Spleen (tissue), 11 donors: ENCODE measurements around the gene ALG8. TPM values are rescaled to one million over a fixed set of nuclear protein-coding genes. Genes with fewer than 3 reads are reported as not detected.

Source experiments
- DNase-seq: peaks from one replicate; pipeline ENCODE4 v3.0.0-alpha.2; 2020
- H3K27ac ChIP-seq, 8 donors: fragments of 200-600 bp; sonication (generic) in 7 of 8; 1 replicate in 4 of 8; 2 replicates in 4 of 8; pipeline versions ENCODE4 v1.5.0 to v1.8.0; 2016 to 2021; ENCODE audit warnings: inconsistent platforms in 4 of 8, mild to moderate bottlenecking in 4 of 8, moderate library complexity in 1 of 8
- H3K27me3 ChIP-seq, 7 donors: fragments of 200-600 bp; sonication (generic) in 6 of 7; replicated peaks in 1 of 7; 1 replicate in 4 of 7; 2 replicates in 3 of 7; pipeline versions ENCODE4 v1.5.0 to v1.8.0; 2016 to 2021; ENCODE audit warnings: inconsistent platforms in 3 of 7, mild to moderate bottlenecking in 1 of 7
- H3K36me3 ChIP-seq, 6 donors: fragments of 200-600 bp; sonication (generic) in 5 of 6; 1 replicate in 4 of 6; 2 replicates in 2 of 6; pipeline versions ENCODE4 v1.5.0 to v1.8.0; 2016 to 2021; ENCODE audit warnings: inconsistent platforms in 2 of 6
- H3K4me1 ChIP-seq, 6 donors: fragments of 200-600 bp; sonication (generic) in 5 of 6; 1 replicate in 3 of 6; 2 replicates in 3 of 6; pipeline versions ENCODE4 v1.5.0 to v1.8.0; 2016 to 2021; ENCODE audit warnings: inconsistent platforms in 3 of 6
- H3K4me3 ChIP-seq, 8 donors: fragments of 200-600 bp; sonication (generic) in 7 of 8; 1 replicate in 4 of 8; 2 replicates in 4 of 8; pipeline versions ENCODE4 v1.5.0 to v1.8.0; 2016 to 2021; ENCODE audit warnings: inconsistent platforms in 4 of 8, mild to moderate bottlenecking in 4 of 8, moderate library complexity in 2 of 8
- H3K9me3 ChIP-seq, 8 donors: fragments of 200-600 bp; sonication (generic) in 7 of 8; 1 replicate in 4 of 8; 2 replicates in 4 of 8; pipeline versions ENCODE4 v1.5.0 to v1.8.0; 2016 to 2021; ENCODE audit warnings: inconsistent platforms in 4 of 8
- CTCF ChIP-seq, 11 experiments: fragments of 200-600 bp in 7 of 11; fragments of 450-650 bp in 4 of 11; sonication (generic) in 4 of 11; IDR thresholded peaks in 8 of 11; conservative IDR thresholded peaks in 3 of 11; 1 replicate in 7 of 11; 2 replicates in 4 of 11; pipeline versions ENCODE4 v1.4.0 to v1.8.0; 2016 to 2021; ENCODE audit warnings: antibody characterized with exemption in 11 of 11, inconsistent platforms in 4 of 11, mild to moderate bottlenecking in 1 of 11
- POLR2A ChIP-seq, 3 donors: fragments of 450-650 bp; IDR thresholded peaks; one replicate each; pipeline ENCODE4 v1.5.1; 2017; ENCODE audit warnings: antibody characterized with exemption in 3 of 3, mild to moderate bottlenecking in 1 of 3
- POLR2AphosphoS5 ChIP-seq, 3 donors: sonication (generic); formaldehyde crosslinking; IDR thresholded peaks; one replicate each; pipeline ENCODE4 v1.5.1; 2017; ENCODE audit warnings: antibody characterized with exemption in 3 of 3
- WGBS, 5 donors: extraction: QIAGEN DNeasy Blood & Tissue Kit in 3 of 5; methylation state at CpG; one replicate each; pipeline versions ENCODE4 v1.1.5 to v1.1.7; 2013 to 2018; 5-methylcytosine and 5-hydroxymethylcytosine counted together
- intact Hi-C: fragments of 100-400 bp; cut with DNase I; formaldehyde crosslinking; loops from one replicate; pipeline ENCODE4 v1.15.0; 2023; ENCODE audit warnings: low total_unique reads
- polyA plus RNA-seq, 3 donors: library from polyadenylated mRNA; stranded (reverse); fragments of 200-250 nt; gene quantifications; one replicate each; pipeline ENCODE4 v1.2.1, GENCODE V29; 2013
- total RNA-seq, 7 donors: library from RNA; depleted of rRNA in 3 of 7; stranded (reverse); fragments of >200 nt in 3 of 7; fragmentation: NEBNext Ultra II Directional in 4 of 7; extraction: Animal tissue kit (Norgen Biotek cat#: 25700) in 4 of 7; gene quantifications; one replicate each; pipeline versions ENCODE4 v1.1.0 to v1.2.1, GENCODE V29; 2016 to 2021
- donor health status: healthy with polysubstance abuse.
- donor health status: DM: no; HTN: no; CAD: no; lungs with moderate emphysema.
- donor health status: DM: no; HTN: no; CAD: no.
- donor health status: Bipolar disorder and iron deficiency.
- donor health status: healthy.
- donor health status: DM: no; HTN: no; CAD: no.
- donor health status: DM: yes; HTN: yes; CAD: no.

Gene ALG8
- total and polyA plus RNA-seq, 10 donors: 17.4 to 35.7 (median 31.3) TPM

GRCh38 chr11:78156127-78156844 is 16.9 kb upstream of the ALG8 start:
- H3K36me3 ChIP-seq: peaks cover 0 to 11% (median 0%) of the 10 kb centered on the region in 6 donors
- H3K9me3 ChIP-seq: no peaks in the 10 kb centered on the region
- H3K27ac ChIP-seq: no peak overlapping the region
- peak; percentile 31 for DNase-seq
- no peak overlapping the region for H3K4me3 ChIP-seq
- intact Hi-C loops: no loop called here
- 51 to 74% (median 56%) methylated on average over 6 of the region's 6 CpGs for WGBS, 5 donors
- H3K27me3 ChIP-seq: no peaks in the 10 kb centered on the region
- H3K4me1 ChIP-seq: no peaks in the 10 kb centered on the region
- TF ChIP-seq POLR2AphosphoS5 (IDR thresholded peaks at IDR 0.05) (no peak), POLR2A (IDR thresholded peaks at IDR 0.05) (no peak), CTCF (IDR thresholded peaks at IDR 0.05 in 8 of 11, conservative IDR thresholded peaks at IDR 0.05 in 3 of 11) (no peak)

- H3K36me3 ChIP-seq: peaks cover 0 to 17% (median 0%) of the 10 kb centered on the region in 6 donors
- TF ChIP-seq POLR2A (IDR thresholded peaks at IDR 0.05) (no peak), CTCF (IDR thresholded peaks at IDR 0.05 in 8 of 11, conservative IDR thresholded peaks at IDR 0.05 in 3 of 11) (no peak), POLR2AphosphoS5 (IDR thresholded peaks at IDR 0.05) (no peak)
- no peak overlapping the region for H3K27ac ChIP-seq
- no peak for DNase-seq
- H3K4me3 ChIP-seq: no peak overlapping the region
- intact Hi-C loops: no loop called here
- no peaks in the 10 kb centered on the region for H3K27me3 ChIP-seq
- no peaks in the 10 kb centered on the region for H3K4me1 ChIP-seq
- no peaks in the 10 kb centered on the region for H3K9me3 ChIP-seq
Observed at GRCh38 chr11:78151804-78152203, 12.4 kb upstream of the ALG8 start.

- intact Hi-C loops: no loop called here
- no peak for DNase-seq
- no peak overlapping the region for H3K4me3 ChIP-seq
- TF ChIP-seq CTCF (IDR thresholded peaks at IDR 0.05 in 8 of 11, conservative IDR thresholded peaks at IDR 0.05 in 3 of 11): no peak
- H3K36me3 ChIP-seq: peaks cover 0 to 17% (median 0%) of the 10 kb centered on the region in 6 donors
- no peaks in the 10 kb centered on the region for H3K9me3 ChIP-seq
- H3K27ac ChIP-seq: no peak overlapping the region
- no peaks in the 10 kb centered on the region for H3K27me3 ChIP-seq
- no peaks in the 10 kb centered on the region for H3K4me1 ChIP-seq
Observed at GRCh38 chr11:78150754-78151153, 11.3 kb upstream of the ALG8 start.

GRCh38 chr11:78150346-78150745 is 10.9 kb upstream of the ALG8 start:
- DNase-seq: no peak
- Histone ChIP-seq H3K9me3 (no peaks in the 10 kb centered on the region), H3K36me3 (peaks cover 0 to 17% (median 0%) of the 10 kb centered on the region in 6 donors), H3K4me1 (no peaks in the 10 kb centered on the region), H3K27me3 (no peaks in the 10 kb centered on the region), H3K4me3 (no peak overlapping the region), H3K27ac (no peak overlapping the region)
- 91 to 97% (median 95%) methylated on average over 4 of the region's 4 CpGs for WGBS, 5 donors
- intact Hi-C loops: no loop called here
- TF ChIP-seq CTCF (IDR thresholded peaks at IDR 0.05 in 8 of 11, conservative IDR thresholded peaks at IDR 0.05 in 3 of 11): no peak
- no peak for TF ChIP-seq POLR2A (IDR thresholded peaks at IDR 0.05)
